ENCODE results near the gene TSPAN19.

Gene TSPAN19

DNA sequence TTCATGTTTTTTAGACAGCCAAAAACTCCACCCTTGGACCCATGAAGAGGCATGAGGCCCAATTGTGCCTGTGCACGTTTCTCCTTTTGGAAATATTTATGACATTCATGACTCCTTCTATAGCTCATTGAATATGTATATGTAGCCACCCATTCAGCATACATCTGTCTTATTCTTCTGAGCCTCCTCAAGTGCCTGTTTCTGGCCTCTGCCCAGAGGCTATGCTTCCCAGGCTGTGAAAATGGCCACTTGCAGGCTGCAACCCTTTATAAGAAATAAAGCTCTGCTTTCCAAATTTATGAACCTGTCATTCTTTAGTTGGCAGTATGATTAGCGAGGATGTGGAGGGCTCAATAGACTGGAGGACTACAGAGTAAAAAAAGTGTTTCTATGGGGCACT is 35.3 kb downstream of the TSPAN19 start:
- Histone ChIP-seq H3K27me3 (ENCODE audit: insufficient read depth, low read depth, severe bottlenecking) (no peaks in the 10 kb centered on the region), H3K4me3 (ENCODE audit: low read depth, low read length) (no peak overlapping the region), H3K9me3 (ENCODE audit: severe bottlenecking) (no peaks in the 10 kb centered on the region), H3K27ac (no peak overlapping the region), H3K36me3 (no peaks in the 10 kb centered on the region)
- DNase-seq = no peak
- TF ChIP-seq, protein P1, sequence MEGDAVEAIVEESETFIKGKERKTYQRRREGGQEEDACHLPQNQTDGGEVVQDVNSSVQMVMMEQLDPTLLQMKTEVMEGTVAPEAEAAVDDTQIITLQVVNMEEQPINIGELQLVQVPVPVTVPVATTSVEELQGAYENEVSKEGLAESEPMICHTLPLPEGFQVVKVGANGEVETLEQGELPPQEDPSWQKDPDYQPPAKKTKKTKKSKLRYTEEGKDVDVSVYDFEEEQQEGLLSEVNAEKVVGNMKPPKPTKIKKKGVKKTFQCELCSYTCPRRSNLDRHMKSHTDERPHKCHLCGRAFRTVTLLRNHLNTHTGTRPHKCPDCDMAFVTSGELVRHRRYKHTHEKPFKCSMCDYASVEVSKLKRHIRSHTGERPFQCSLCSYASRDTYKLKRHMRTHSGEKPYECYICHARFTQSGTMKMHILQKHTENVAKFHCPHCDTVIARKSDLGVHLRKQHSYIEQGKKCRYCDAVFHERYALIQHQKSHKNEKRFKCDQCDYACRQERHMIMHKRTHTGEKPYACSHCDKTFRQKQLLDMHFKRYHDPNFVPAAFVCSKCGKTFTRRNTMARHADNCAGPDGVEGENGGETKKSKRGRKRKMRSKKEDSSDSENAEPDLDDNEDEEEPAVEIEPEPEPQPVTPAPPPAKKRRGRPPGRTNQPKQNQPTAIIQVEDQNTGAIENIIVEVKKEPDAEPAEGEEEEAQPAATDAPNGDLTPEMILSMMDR (IDR thresholded peaks at IDR 0.05; ENCODE audit: low read depth, low read length) = no peak

DNA sequence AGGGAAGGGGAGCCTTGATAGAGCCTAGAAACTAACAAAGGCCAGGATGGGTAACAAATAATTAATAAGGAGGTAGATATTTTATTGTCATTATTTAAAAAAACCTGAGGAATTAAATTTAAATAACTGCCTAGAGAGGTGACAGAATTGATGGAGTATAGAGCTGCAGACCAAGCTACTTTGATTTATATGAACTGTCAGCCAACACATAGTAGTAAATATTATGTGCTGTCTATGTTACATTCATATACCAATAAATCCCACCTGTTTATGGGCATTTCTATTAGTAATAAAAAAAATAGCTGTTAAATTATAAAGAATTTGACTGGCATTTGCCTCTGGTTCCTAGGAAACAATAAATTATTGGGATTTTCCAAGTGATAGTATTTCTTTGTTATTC is 37.7 kb downstream of the TSPAN19 start:
- H3K27ac ChIP-seq = no peak overlapping the region
- H3K36me3 ChIP-seq = no peaks in the 10 kb centered on the region
- DNase-seq = no peak
- TF ChIP-seq, protein P1 (IDR thresholded peaks at IDR 0.05; ENCODE audit: low read depth, low read length) = no peak
- H3K4me3 ChIP-seq (ENCODE audit: low read depth, low read length) = no peak overlapping the region
- no peaks in the 10 kb centered on the region for H3K27me3 ChIP-seq (ENCODE audit: insufficient read depth, low read depth, severe bottlenecking)
- no peaks in the 10 kb centered on the region for H3K9me3 ChIP-seq (ENCODE audit: severe bottlenecking)

DNA sequence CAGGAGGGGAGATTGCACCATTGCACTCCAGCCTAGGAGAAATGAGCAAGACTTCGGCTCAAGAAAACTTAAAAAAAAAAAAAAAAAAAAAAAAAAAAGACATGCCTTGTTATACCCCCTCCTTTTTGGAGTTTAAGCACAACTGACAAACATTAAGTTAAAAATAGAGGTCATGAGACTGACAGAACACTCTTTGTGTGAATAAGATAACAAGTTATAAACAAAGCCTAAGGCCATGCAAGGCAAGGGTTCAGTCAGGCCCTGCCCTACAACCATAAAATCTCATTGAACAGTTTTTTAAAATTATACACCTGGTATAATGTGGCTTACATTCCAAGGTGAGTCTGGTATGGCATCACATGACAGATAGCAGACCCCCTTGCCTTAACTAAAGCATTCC is 39.3 kb downstream of the TSPAN19 start:
- H3K9me3 ChIP-seq (ENCODE audit: severe bottlenecking) = no peaks in the 10 kb centered on the region
- H3K4me3 ChIP-seq (ENCODE audit: low read depth, low read length) = no peak overlapping the region
- H3K27ac ChIP-seq = no peak overlapping the region
- TF ChIP-seq, protein P1 (IDR thresholded peaks at IDR 0.05; ENCODE audit: low read depth, low read length) = no peak
- no peak for DNase-seq
- H3K27me3 ChIP-seq (ENCODE audit: insufficient read depth, low read depth, severe bottlenecking) = no peaks in the 10 kb centered on the region
- H3K36me3 ChIP-seq = no peaks in the 10 kb centered on the region

DNA sequence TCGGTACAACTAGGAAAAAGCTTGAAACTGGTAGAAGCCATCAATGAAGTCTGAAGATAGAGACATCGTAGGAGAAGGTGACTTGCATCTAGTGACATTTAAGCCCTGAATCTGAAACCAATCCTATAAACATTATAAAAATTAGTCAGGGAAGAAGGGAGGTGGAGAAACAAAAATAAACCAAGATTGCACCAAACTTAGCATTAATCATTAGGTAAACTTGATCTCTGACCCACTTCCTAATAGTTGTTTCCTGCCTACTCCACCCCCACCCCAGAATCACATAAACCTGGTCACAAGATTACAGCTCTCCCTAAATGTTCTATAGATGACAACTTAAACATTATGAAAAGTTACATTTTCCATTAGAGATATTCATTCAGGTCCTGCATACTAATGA is 40.4 kb downstream of the TSPAN19 start:
- no peak for DNase-seq
- Histone ChIP-seq H3K27ac (no peak overlapping the region), H3K36me3 (no peaks in the 10 kb centered on the region), H3K27me3 (ENCODE audit: insufficient read depth, low read depth, severe bottlenecking) (no peaks in the 10 kb centered on the region), H3K4me3 (ENCODE audit: low read depth, low read length) (no peak overlapping the region), H3K9me3 (ENCODE audit: severe bottlenecking) (no peaks in the 10 kb centered on the region)
- TF ChIP-seq, protein P1 (IDR thresholded peaks at IDR 0.05; ENCODE audit: low read depth, low read length) = no peak

DNA sequence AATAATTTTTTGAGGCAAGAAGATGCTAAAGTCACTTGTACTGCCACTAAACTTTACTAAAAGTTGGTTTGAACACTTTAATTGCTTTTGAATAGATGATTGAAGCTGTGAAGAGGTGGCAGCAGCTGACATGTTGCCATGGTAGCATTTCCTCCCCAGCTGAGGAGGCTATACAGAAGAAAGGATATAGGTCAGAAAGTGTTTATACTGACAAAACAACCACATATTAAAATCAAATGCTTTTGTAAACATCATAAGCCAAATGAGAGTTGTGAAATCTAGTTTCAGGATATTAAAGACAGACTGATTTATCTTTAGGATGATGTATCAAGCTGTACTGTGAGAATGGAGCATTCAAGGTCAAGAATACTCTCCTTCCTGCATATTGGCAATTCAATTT is 41.7 kb downstream of the TSPAN19 start:
- no peaks in the 10 kb centered on the region for H3K9me3 ChIP-seq (ENCODE audit: severe bottlenecking)
- H3K36me3 ChIP-seq = no peaks in the 10 kb centered on the region
- TF ChIP-seq, protein P1 (IDR thresholded peaks at IDR 0.05; ENCODE audit: low read depth, low read length) = no peak
- DNase-seq = no peak
- no peak overlapping the region for H3K27ac ChIP-seq
- no peak overlapping the region for H3K4me3 ChIP-seq (ENCODE audit: low read depth, low read length)
- H3K27me3 ChIP-seq (ENCODE audit: insufficient read depth, low read depth, severe bottlenecking) = no peaks in the 10 kb centered on the region

DNA sequence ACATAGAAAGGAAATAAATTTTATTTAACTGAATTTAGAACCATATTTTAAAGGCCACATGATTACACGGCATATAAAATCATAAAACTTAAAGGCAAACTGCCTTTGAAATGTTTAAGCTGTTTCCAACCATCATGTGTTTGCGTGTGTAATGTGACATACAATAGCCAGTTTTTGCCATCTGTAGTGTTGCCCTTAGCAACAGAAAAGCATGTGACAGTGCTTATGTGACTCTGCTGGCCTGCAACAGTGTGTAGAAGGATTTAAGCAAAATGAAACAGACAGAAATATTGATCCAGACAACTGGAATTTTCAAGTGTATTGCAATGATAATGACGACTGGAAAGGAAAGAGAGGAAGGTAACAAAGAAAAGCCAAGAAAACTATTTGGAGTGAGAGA is 49.5 kb downstream of the TSPAN19 start:
- Histone ChIP-seq H3K27ac (peak overlapping the region; percentile 53), H3K27me3 (ENCODE audit: insufficient read depth, low read depth, severe bottlenecking) (no peaks in the 10 kb centered on the region), H3K4me3 (ENCODE audit: low read depth, low read length) (no peak overlapping the region), H3K9me3 (ENCODE audit: severe bottlenecking) (no peaks in the 10 kb centered on the region), H3K36me3 (no peaks in the 10 kb centered on the region)
- peak; percentile 38 for DNase-seq
- TF ChIP-seq, protein P1 (IDR thresholded peaks at IDR 0.05; ENCODE audit: low read depth, low read length) = no peak
